ENCODE measurements around the gene ALDH1B1. TPM values are rescaled to one million over a fixed set of nuclear protein-coding genes. Genes with fewer than 3 reads are reported as not detected.

The ALDH1B1 gene
- total and polyA plus RNA-seq, 10 of the 15 experiments (the other 5 are each of a cell fraction or from before 2014, with no cell fraction given), result 8.6 to 38.5 (median 30.9) TPM

- H3K27me3 ChIP-seq (replicated peaks in 1 of 2; ENCODE audit: control insufficient read depth in 2 of 2, insufficient read depth in 2 of 2, low read length in 1 of 2), result no peaks in the 10 kb centered on the region
- no peaks in the 10 kb centered on the region for H3K9me3 ChIP-seq (replicated peaks; ENCODE audit: control insufficient read depth, insufficient read depth, low read length)
- H3K9ac ChIP-seq (ENCODE audit: control insufficient read depth, insufficient read depth, low read length), result no peak overlapping the region
- ChIA-PET POLR2A (interaction anchor here (1.3 kb wide), 1 partner anchor 36 kb away, joined by 5 read pairs; no protein-coding TSS in a partner anchor), RAD21 (ENCODE audit: unreplicated experiment) (interaction anchor here (1.0 kb wide), 1 partner anchor 32 kb away, joined by 4 read pairs; no protein-coding TSS in a partner anchor), SMC1A (ENCODE audit: uncharacterized antibody, unreplicated experiment) (interaction anchor here (0.9 to 1.1 kb wide), 3 partner anchors 20 to 36 kb away, joined by 3 to 4 read pairs (median 4); no protein-coding TSS in a partner anchor), CTCF (interaction anchor here (0.7 to 7.2 kb wide), 3 partner anchors 19 to 523 kb away, joined by 3 to 66 read pairs (median 3); no protein-coding TSS in a partner anchor)
- in situ Hi-C loops (cut with MboI), result no loop called here
- no peak overlapping the region for H3K4me3 ChIP-seq
- no peaks in the 10 kb centered on the region for H3K4me1 ChIP-seq (ENCODE audit: control insufficient read depth, insufficient read depth, low read length)
- DNase-seq (ENCODE audit: low read depth, low spot score) (no peak), FAIRE-seq (no peak), ATAC-seq (peak; percentile 36)
- 37% methylated on average over 11 of the region's 11 CpGs for WGBS (ENCODE audit: insufficient coverage, insufficient replicate concordance, low lambda C conversion rate, missing lambda C conversion rate)
- no TSS peak for BruUV-seq (replicated peaks)
- TF ChIP-seq USF2 (IDR thresholded peaks at IDR 0.05; ENCODE audit: borderline replicate concordance, low read depth, low read length) (no peak), RELA (IDR thresholded peaks at IDR 0.05; ENCODE audit: borderline replicate concordance, partially characterized antibody) (no peak), CBFB (IDR thresholded peaks at IDR 0.05; ENCODE audit: low read depth) (no peak), SPI1 (IDR thresholded peaks at IDR 0.05; ENCODE audit: borderline replicate concordance, insufficient read depth, low read depth, low read length) (peak; percentile 90), ZNF384 (IDR thresholded peaks at IDR 0.05; ENCODE audit: borderline replicate concordance, low read depth, low read length) (no peak)
- no peak overlapping the region for H3K27ac ChIP-seq (ENCODE audit: control insufficient read depth, insufficient read depth)
- no peaks in the 10 kb centered on the region for H3K79me2 ChIP-seq (ENCODE audit: control insufficient read depth, insufficient read depth, low read length)
- no peaks in the 10 kb centered on the region for H3K36me3 ChIP-seq (ENCODE audit: control insufficient read depth in 2 of 2, insufficient read depth in 2 of 2, low read length in 1 of 2)
- H3K4me2 ChIP-seq (ENCODE audit: control insufficient read depth, insufficient read depth), result no peak overlapping the region
- H4K20me1 ChIP-seq (ENCODE audit: control insufficient read depth, insufficient read depth), result no peaks in the 10 kb centered on the region
- intact Hi-C loops (cut with micrococcal nuclease; ENCODE audit: unreplicated experiment), result no loop called here
- no peak overlapping the region for H2AFZ ChIP-seq (ENCODE audit: control insufficient read depth, low read depth, low read length)
Observed at GRCh38 chr9:38437193-38437823, 44.8 kb downstream of the ALDH1B1 start.
